GM19468 (cell line): ENCODE results near the gene HNF4A.
"Not testable (repeated sequence)": the region's sequence is repeated elsewhere in the genome, so short reads cannot be mapped to it uniquely, and the experiment has no call there.

Source experiments
- ATAC-seq: cut with Tn5 transposase; IDR thresholded peaks from one replicate; pipeline ENCODE4 v1.9.1; 2021; ENCODE audit warnings: mild to moderate bottlenecking, moderate library complexity, moderate number of reproducible peaks; ENCODE audit not compliant: unreplicated experiment; ENCODE audit errors: extremely low read depth

The HNF4A gene

DNA sequence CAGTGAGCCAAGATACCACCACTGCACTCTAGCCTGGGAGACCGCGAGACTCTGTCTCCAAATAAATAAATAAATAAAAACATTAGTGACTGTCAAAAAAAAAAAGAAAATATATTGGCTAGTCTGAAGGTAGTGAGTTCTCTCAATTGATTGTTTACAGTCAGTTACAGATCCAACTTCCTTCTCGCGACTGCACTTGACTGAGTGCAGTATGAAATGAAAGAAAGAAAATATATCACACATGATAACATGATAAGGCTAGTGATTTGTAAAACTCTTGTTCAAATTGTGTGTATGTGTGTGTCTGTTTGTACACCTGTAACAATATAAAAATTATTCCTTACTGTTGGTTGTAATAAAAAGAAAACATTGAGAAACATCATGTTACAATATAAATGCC, 10.8 kb upstream of the HNF4A start:
- no peak for ATAC-seq

- no peak for ATAC-seq
These were observed 10.4 kb upstream of the HNF4A start for GRCh38 chr20:44345147-44345546.

- not testable (repeated sequence) for ATAC-seq
These were observed 9.6 kb upstream of the HNF4A start for GRCh38 chr20:44345941-44346340.

- no peak for ATAC-seq
These were observed 7.3 kb upstream of the HNF4A start for GRCh38 chr20:44348168-44348659.

GRCh38 chr20:44349349-44349748, 6.2 kb upstream of the HNF4A start:
- no peak for ATAC-seq

DNA sequence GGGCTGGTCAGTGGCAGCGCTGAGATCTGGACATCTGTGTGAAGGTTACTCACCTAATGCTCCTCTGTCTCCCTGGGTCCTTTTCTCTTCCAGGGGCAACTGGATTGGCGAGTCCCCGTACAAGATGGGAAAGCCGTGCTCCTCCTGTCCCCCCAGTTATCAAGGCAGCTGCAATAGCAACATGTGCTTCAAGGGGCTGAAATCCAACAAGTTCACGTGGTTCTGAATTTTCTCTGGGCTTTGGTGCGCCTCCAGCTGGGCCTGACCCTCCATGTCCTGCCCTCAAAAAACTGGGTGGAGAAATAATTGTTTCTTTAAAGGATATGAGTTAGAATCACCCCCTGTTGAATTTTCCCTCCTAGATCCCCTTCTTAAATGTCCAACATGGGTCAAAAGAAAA, 4.9 kb upstream of the HNF4A start:
- no peak for ATAC-seq

DNA sequence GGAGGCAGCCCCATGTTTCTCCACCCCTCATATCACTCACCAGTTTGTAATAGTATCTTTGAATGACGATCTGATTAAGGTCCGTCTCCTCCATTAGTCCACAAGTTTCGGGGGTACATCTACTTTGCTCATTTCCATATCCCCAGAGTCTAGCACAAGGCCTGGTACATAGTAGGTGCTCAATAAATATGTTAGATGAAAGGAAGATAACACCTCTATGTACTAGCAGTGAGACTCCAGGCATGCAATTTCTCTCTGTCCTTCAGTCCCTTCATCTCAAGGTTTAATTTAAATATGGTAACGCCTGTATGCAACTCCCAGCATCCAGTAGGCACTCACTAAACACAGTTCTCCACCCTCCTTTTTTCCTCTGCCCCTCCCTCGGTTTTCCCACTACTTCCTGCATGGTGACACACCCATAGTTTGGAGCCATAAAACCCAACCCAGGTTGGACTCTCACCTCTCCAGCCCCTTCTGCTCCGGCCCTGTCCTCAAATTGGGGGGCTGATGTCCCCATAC, 461 bp upstream of the HNF4A start:
- no peak for ATAC-seq

GRCh38 chr20:44356353-44356723, 839 bp downstream of the HNF4A start:
- no peak for ATAC-seq

GRCh38 chr20:44357020-44357419, 1.5 kb downstream of the HNF4A start:
- no peak for ATAC-seq

DNA sequence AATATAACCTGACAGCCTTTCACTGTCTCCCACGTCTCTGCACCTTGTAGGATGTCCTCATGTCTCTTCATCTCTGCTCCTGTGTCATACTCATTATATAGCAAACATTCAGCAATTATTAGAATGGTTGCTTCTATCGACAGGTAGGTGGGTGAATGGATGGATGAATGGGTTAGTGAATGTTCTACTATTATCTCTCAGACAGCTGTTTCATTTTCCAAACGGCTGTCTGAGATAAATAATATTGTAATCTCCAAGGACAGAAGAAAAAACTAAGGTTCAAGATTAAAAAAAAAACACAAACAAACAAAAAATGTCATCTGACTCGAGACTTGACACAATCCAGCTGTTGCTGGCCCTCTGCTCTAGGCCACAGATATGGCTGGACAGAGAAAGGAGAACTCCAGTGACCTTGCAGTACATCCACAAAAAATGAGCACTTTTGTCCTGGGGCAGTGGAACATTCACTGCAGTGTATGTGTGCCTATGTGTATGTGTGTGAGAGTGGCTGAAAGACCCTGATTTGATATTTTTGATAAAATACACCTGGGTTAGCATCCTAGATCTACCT, 2.1 kb downstream of the HNF4A start:
- no peak for ATAC-seq

DNA sequence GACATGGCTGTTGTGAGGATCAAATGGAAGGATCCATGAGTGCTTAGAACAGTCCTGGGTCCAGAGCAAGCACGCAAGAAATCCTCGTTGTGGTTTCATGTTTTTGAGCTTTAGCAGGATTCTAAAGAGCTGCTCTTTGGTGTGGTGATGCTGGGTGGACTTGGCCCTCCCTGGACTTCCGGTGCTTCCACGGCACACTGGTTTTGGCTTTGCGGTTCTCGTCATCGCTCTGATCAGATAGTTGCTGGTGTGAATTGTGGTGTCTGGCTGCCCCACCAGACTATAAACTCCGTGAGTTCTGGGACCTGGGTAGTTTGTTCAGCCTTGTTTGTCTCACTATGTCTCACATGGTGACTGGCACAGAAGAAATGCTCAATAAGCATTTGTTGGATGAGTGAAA, 3.3 kb downstream of the HNF4A start:
- ATAC-seq = no peak

- no peak for ATAC-seq
These were observed 4.7 kb downstream of the HNF4A start for GRCh38 chr20:44360221-44360620.

DNA sequence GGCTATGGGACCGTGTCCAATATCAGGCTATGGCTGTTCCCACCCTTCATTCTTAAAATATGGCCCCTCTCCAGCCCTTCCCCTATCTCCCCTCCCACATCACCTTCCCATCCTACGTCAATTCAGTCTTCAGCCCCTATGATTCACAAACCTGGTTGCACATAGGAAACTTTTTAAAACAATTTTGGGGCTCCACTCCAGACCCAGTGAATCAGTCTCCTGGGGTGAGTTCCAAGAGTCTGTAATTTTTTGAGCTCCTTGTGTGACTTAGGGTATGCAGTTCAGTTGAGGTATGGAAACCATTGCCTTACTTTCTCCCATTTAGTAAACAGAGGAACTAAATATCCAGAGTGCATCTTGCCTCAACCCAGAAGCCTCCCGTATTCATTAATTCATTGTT, 5.5 kb downstream of the HNF4A start:
- ATAC-seq = no peak

- no peak for ATAC-seq
These were observed 7.0 kb downstream of the HNF4A start for GRCh38 chr20:44362466-44362940.

- ATAC-seq = no peak
These were observed 8.6 kb downstream of the HNF4A start for GRCh38 chr20:44364068-44364467.

- ATAC-seq = no peak
These were observed 9.3 kb downstream of the HNF4A start for GRCh38 chr20:44364780-44365179.

GRCh38 chr20:44367746-44368145, 12.2 kb downstream of the HNF4A start:
- ATAC-seq = no peak

GRCh38 chr20:44370639-44371218, 15.2 kb downstream of the HNF4A start:
- no peak for ATAC-seq

GRCh38 chr20:44382641-44383040, 27.1 kb downstream of the HNF4A start:
- no peak for ATAC-seq

- ATAC-seq = no peak
These were observed 29.0 kb downstream of the HNF4A start for GRCh38 chr20:44384423-44385027.

- ATAC-seq = no peak
These were observed 33.0 kb downstream of the HNF4A start for GRCh38 chr20:44388466-44389023.
